Activated gamma-delta T cell (primary cell): ENCODE data around the gene PLA2G6.

Experiments used
- DNase-seq: peaks from one replicate; lab custom pipeline; 2025; lab: John Stamatoyannopoulos, UW
- total RNA-seq, 2 donors: gene quantifications; one replicate each; lab custom pipeline; 2026; lab: John Stamatoyannopoulos, UW

The PLA2G6 gene, protein sequence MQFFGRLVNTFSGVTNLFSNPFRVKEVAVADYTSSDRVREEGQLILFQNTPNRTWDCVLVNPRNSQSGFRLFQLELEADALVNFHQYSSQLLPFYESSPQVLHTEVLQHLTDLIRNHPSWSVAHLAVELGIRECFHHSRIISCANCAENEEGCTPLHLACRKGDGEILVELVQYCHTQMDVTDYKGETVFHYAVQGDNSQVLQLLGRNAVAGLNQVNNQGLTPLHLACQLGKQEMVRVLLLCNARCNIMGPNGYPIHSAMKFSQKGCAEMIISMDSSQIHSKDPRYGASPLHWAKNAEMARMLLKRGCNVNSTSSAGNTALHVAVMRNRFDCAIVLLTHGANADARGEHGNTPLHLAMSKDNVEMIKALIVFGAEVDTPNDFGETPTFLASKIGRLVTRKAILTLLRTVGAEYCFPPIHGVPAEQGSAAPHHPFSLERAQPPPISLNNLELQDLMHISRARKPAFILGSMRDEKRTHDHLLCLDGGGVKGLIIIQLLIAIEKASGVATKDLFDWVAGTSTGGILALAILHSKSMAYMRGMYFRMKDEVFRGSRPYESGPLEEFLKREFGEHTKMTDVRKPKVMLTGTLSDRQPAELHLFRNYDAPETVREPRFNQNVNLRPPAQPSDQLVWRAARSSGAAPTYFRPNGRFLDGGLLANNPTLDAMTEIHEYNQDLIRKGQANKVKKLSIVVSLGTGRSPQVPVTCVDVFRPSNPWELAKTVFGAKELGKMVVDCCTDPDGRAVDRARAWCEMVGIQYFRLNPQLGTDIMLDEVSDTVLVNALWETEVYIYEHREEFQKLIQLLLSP
- 86.0 to 98.1 reads per million in 2 donors for total RNA-seq

DNA sequence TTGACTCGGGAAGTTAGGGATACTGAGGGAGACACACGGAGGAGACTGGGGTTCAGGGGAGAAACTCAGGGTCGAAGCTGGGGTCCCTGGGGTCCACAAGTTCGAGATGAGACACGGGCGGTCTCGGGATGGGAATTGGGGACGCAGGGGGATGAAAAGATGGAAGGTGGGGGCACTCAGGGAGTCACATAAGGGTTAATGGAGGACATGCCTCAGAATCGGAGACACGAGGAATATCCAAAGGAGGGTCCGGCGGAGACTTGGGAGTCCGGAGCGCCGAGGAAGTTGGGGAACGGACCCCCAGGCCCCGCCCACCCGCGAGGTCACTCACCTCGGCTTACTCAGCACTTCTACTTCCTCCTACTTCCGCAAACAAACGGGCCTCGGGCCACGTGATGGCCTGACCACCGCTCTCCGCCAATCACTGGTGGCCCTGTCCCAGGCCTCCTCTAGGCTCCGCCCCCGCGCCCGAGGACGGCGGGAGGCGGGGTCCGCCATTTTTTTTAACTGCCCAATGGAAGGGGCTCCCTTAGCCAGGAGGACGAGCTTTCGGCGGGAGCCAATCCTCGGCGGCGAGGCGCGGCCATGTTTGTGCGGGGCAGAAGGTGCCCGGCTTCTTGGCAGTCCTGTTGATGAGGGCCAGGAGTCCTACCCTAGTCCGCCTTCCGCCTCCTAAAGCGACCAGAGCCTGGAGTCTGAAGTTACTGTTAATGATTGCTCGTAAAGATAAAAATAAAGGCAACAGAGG is at the start of gene PLA2G6:
Gene PLA2G6, minus strand, starts transcription at position 378 of the 748 bp plus-strand sequence. CDS start 12,404 bp downstream, outside the sequence.
- peak; percentile 90 for DNase-seq

DNA sequence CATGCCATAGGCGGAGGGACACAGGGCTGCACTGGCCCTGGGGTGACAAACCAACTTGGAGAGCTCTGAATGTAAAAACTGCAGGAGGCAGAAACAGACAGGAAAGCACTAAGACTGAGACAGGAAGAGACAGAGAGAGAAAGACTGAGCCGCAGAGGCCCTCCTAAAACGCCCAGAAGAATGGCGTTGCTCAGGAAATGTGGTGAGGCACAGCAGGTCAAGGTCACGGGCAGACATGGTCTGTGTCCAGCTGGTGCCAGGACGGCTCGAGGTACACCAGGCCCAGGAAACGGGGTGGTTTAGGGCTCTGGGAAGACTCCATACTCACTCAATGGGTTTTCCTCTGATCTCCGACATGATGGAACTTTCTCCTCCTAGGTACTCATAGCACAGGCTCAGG is 49.3 kb upstream of the PLA2G6 start:
- no peak for DNase-seq

GRCh38 chr22:38230108-38230825 is 48.6 kb upstream of the PLA2G6 start:
- no peak for DNase-seq

DNA sequence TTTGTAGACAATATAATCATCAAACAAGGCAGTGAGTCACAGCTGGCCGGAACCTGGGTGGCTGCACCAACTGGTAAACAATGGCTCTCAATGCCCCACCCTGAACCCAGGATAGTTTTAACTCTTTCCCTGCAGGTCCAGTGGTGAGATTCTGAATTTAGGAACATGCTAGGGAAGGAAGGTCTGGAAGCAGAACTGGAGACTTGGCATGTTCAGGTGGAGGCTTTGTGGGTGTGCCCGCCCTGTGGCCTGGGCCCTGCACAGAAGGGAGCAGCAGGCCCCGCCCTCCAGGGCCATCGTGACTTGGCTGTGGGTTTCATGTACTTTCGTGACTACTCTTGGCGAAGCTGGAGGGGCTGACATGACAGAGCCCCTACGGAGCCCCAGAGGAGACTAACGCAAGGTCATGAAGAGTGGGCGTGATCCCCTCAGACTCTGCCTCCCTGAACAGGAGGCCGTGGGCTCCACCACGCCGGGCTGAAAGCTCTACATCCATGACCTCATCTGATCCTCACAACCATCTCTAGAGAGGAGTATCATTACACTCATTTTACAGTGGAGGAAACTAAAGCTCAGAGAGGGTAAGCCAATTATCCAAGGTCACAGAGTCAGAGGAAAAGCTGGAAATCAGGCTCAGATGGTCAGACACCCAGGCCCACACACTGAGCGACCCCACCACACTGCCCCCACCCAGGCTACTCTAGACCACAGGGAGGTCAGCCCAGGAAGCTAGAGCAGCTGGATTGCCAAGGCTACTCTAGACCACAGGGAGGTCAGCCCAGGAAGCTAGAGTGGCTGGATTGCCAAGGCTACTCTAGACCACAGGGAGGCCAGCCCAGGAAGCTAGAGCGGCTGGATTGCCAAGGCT is 47.5 kb upstream of the PLA2G6 start:
- DNase-seq, result no peak

- no peak for DNase-seq
Observed at GRCh38 chr22:38228326-38228872, 46.8 kb upstream of the PLA2G6 start.

- no peak for DNase-seq
Observed at GRCh38 chr22:38226853-38227649, 45.4 kb upstream of the PLA2G6 start.

GRCh38 chr22:38223289-38223960 is 41.8 kb upstream of the PLA2G6 start:
- no peak for DNase-seq

- no peak for DNase-seq
Observed at GRCh38 chr22:38222797-38223119, 41.1 kb upstream of the PLA2G6 start.

DNA sequence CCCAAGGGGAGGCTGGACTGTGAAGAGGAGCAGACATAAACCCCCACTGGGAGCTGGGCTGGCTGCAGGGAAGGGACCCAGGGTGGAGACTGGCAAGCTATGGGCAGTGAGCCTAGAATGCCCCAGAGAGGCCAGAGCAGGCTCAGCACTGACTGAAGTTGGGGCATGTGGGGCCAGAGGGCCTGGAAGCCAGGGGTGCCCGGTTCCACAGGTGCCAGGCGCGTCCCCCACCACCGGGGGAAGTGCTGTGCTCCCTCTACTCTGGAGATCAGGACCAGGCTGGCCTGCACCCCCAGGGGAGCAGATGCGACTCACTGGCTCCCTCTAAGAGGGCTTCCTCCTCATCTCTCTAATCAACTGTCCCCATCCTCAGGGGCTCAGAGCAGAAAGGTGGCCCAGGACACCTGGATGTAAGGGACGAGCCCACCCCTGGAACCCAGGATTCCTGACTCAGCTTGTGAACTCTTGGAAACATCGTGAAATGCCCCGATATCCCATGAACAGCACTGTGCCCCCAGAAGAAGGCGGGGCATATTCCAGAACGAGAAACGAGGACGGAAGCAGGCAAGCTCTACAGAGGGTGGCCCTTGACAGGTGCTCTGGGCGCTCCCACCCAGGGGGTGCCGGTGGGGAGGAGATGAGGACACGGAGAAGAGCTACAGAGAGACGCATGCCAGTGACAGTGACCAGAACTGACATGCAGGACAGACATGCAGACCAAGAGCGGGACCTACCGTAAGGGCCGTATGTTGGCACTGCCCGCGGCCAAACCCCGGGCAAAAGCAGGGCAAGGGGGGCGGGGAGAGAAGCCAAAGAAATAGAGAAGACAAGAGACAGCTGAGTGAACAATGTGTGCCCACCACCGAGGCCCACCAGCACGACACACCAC is 40.5 kb upstream of the PLA2G6 start:
- no peak for DNase-seq

GRCh38 chr22:38221407-38221806 is 39.8 kb upstream of the PLA2G6 start:
- DNase-seq, result no peak

- DNase-seq, result no peak
Observed at GRCh38 chr22:38220653-38221386, 39.2 kb upstream of the PLA2G6 start.

GRCh38 chr22:38220163-38220562 is 38.5 kb upstream of the PLA2G6 start:
- DNase-seq, result no peak

DNA sequence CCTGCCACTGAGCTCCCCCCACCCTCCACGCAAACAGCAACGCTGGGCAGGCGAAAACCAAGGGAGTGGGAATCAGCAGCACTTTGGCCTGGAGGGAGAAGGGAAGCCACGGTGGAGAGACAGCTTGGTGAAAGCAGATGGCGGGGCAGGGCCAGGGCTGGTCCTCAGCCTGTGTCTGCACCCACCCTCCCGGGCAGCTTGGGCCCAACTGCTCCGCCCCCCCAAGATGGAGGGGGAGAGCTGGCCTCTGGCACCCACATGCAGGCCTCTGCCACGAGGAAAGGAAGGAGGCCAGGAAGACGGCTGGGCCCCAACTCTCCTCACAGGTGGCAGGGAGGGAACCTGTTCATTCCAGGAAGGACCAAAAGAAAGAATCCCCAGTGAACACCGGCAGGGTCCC is 38.0 kb upstream of the PLA2G6 start:
- no peak for DNase-seq

DNA sequence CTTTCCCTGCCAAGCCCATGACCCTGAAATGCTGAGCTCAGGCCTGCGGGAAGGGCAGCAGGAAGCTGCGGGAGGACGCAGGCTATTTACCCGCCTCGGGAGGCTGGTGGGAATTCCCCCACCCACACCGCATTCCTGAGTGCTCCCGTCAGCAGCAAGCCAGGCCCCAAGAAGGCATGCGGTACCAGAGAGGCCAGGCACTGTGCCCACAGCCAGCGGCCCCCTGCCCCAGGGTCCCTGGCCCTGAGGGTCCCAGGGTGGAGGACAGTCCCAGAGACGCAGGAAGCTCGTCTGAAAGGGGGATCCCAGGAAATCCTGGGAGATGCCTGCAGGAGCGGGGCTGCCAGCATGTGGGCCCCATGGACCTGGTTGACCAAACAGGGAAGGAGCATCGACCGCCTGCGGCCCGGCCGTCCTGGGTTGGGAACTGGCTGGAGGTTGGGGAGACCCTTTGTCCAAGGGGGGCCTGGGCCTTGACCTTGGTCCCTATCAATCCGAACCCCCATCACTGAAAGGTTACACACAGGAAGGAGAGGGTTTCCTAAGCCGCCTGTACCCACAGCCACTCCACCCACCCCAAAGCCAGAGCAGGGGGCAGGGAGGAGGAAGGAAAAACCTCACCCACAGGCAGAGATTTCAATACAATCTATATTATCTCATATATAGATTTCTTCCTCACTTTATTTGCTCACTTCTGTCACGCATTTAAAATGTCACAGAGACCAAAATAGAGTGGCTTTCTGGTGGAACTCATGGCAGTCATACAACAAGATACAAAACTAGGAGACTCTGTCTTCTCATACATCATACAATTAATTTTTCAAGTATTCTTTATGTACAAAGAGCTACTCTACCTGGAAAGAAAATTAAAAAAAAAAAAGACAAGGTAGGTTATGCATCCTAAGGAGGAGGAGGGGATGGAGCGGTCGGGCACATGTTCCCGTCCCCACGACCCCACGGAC is 37.3 kb upstream of the PLA2G6 start:
- DNase-seq, result no peak

- DNase-seq, result no peak
Observed at GRCh38 chr22:38215156-38216038, 33.8 kb upstream of the PLA2G6 start.
